Panc1 (cell line): ENCODE data around the gene CSNK2A1. TPM values are rescaled to one million over a fixed set of nuclear protein-coding genes. Genes with fewer than 3 reads are reported as not detected.

Source experiments
- ATAC-seq: fragments of 200-7000 bp; cut with Tn5 transposase; 2 replicates; pipeline ENCODE4 v1.9.1; 2020; ENCODE audit warnings: mild to moderate bottlenecking, moderate library complexity
- BruUV-seq: library from RNA; stranded (reverse); fragments of 400-500 nt; replicated peaks from 2 replicates; lab custom pipeline; 2021; lab: Mats Ljungman, UMichigan
- CTCF ChIA-PET: fragments of 300-600 bp; sonication (Branson Sonifier 250); formaldehyde crosslinking; loops from one replicate; lab custom pipeline; 2022; ENCODE audit warnings: antibody characterized with exemption; lab: Charles Lee
- POLR2A ChIA-PET: fragments of 300-600 bp; sonication (Branson Sonifier 250); formaldehyde crosslinking; loops from one replicate; lab custom pipeline; 2022; ENCODE audit warnings: antibody characterized with exemption; lab: Charles Lee
- DNase-seq: peaks from one replicate; pipeline ENCODE4 v3.0.0-alpha.2; 2010; ENCODE audit warnings: low read depth, low spot score
- H3K27ac ChIP-seq: 2 replicates; pipeline ENCODE4 v1.5.1; 2011; ENCODE audit warnings: mild to moderate bottlenecking, low read length, inconsistent platforms
- H3K27me3 ChIP-seq: fragments of 200-500 bp; sonication (Bioruptor generic); 2 replicates; pipeline ENCODE4 v1.6.0; 2014; ENCODE audit warnings: low read length, inconsistent platforms; ENCODE audit not compliant: control insufficient read depth, insufficient read depth
- H3K36me3 ChIP-seq: fragments of 200-500 bp; sonication (Bioruptor generic); 2 replicates; pipeline ENCODE4 v1.5.1; 2014; ENCODE audit warnings: inconsistent platforms, mild to moderate bottlenecking, low read length, moderate library complexity; ENCODE audit not compliant: control insufficient read depth, insufficient read depth
- H3K4me1 ChIP-seq: 2 replicates; pipeline ENCODE4 v1.5.1; 2011; ENCODE audit warnings: inconsistent platforms, mild to moderate bottlenecking, low read length, moderate library complexity; ENCODE audit not compliant: control insufficient read depth, insufficient read depth
- H3K4me3 ChIP-seq, 2 experiments: 2 replicates each; pipeline ENCODE4 v1.5.1; 2011 to 2012; ENCODE audit warnings: low read depth in 2 of 2, low read length in 2 of 2, mild to moderate bottlenecking in 2 of 2, inconsistent platforms in 1 of 2, moderate library complexity in 1 of 2
- H3K9me3 ChIP-seq: fragments of 200-500 bp; sonication (Bioruptor generic); 2 replicates; pipeline ENCODE4 v1.5.1; 2014; ENCODE audit warnings: low read depth, mild to moderate bottlenecking, inconsistent platforms, low read length, moderate library complexity; ENCODE audit not compliant: control insufficient read depth, insufficient read depth
- POLR2AphosphoS5 ChIP-seq: IDR thresholded peaks from 2 replicates; pipeline ENCODE4 v1.6.1; 2012; ENCODE audit warnings: mild to moderate bottlenecking, low read depth, low read length, moderate library complexity
- SIN3A ChIP-seq: IDR thresholded peaks from 2 replicates; pipeline ENCODE4 v1.6.1; 2012; ENCODE audit warnings: low read depth, mild to moderate bottlenecking, low read length, moderate library complexity, borderline replicate concordance; ENCODE audit not compliant: insufficient read depth
- TCF7L2 ChIP-seq: IDR thresholded peaks from 2 replicates; pipeline ENCODE4 v1.6.1; 2011; ENCODE audit warnings: mild to moderate bottlenecking, low read depth, low read length, inconsistent platforms
- in situ Hi-C: cut with HindIII; loops from 2 replicates; pipeline ENCODE4 v1.10.0; 2016; ENCODE audit warnings: low sequenced_read_pairs, low pct_unique_long_range_greater_than_20kb
- intact Hi-C: fragments of 100-400 bp; cut with micrococcal nuclease; formaldehyde crosslinking; loops from one replicate; pipeline ENCODE4 v1.10.0; 2022; ENCODE audit not compliant: unreplicated experiment
- total RNA-seq: library from RNA; stranded (reverse); gene quantifications from one replicate; pipeline ENCODE4 v1.2.1, GENCODE V29; 2021; ENCODE audit not compliant: unreplicated experiment
- TF ChIP-seq, protein P1 (sequence below): fragments of 450-650 bp; IDR thresholded peaks from 2 replicates; pipeline ENCODE4 v1.5.1; 2017; ENCODE audit warnings: mild to moderate bottlenecking
- TF ChIP-seq, protein P2 (sequence below), 2 experiments: IDR thresholded peaks; 2 replicates each; pipeline ENCODE4 v1.6.1; 2011 to 2012; ENCODE audit warnings: low read depth in 2 of 2, control low read depth in 1 of 2, low read length in 1 of 2, mild to moderate bottlenecking in 1 of 2, moderate library complexity in 1 of 2; ENCODE audit not compliant: insufficient read depth in 1 of 2

The CSNK2A1 gene
- total RNA-seq, 1 experiment from 2014 or later: 191 TPM

DNA sequence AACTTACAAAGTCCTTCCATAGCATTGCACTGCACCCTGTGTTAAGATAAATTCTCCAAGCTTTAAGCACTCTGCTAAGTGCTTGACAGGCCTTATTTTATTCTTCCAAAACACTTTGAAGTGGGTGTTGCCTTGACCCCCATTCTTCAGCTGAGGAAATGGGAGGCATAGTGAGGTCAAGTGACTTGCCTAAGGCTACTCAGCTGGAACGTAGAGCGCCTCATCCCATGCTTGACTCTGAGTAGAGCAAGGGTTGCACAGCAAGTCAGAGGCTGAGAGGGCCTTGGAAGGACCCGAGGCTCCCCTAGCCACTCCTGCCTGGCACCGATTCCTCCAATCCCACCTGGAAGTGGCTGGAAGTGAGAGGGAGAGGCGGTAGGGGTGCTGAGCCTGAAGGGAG lies 19.6 kb upstream of the CSNK2A1 start:
- ATAC-seq (no peak), DNase-seq (no peak)
- H3K9me3 ChIP-seq: no peaks in the 10 kb centered on the region
- in situ Hi-C loops (no loop called here), intact Hi-C loops (no loop called here)
- H3K27ac ChIP-seq: no peak overlapping the region
- CTCF ChIA-PET: interaction anchor here (0.7 to 2.7 kb wide), 2 partner anchors 83 to 87 kb away, joined by 3 to 20 read pairs; no protein-coding TSS in a partner anchor
- no peaks in the 10 kb centered on the region for H3K4me1 ChIP-seq
- BruUV-seq: no TSS peak
- POLR2A ChIA-PET: interaction anchor here (0.6 kb wide), 1 partner anchor 14 kb away, joined by 3 read pairs; no protein-coding TSS in a partner anchor
- no peak overlapping the region for H3K4me3 ChIP-seq
- TF ChIP-seq, protein P1, sequence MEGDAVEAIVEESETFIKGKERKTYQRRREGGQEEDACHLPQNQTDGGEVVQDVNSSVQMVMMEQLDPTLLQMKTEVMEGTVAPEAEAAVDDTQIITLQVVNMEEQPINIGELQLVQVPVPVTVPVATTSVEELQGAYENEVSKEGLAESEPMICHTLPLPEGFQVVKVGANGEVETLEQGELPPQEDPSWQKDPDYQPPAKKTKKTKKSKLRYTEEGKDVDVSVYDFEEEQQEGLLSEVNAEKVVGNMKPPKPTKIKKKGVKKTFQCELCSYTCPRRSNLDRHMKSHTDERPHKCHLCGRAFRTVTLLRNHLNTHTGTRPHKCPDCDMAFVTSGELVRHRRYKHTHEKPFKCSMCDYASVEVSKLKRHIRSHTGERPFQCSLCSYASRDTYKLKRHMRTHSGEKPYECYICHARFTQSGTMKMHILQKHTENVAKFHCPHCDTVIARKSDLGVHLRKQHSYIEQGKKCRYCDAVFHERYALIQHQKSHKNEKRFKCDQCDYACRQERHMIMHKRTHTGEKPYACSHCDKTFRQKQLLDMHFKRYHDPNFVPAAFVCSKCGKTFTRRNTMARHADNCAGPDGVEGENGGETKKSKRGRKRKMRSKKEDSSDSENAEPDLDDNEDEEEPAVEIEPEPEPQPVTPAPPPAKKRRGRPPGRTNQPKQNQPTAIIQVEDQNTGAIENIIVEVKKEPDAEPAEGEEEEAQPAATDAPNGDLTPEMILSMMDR: no peak
- TF ChIP-seq TCF7L2 (no peak), POLR2AphosphoS5 (no peak), SIN3A (no peak)
- TF ChIP-seq, protein P2, sequence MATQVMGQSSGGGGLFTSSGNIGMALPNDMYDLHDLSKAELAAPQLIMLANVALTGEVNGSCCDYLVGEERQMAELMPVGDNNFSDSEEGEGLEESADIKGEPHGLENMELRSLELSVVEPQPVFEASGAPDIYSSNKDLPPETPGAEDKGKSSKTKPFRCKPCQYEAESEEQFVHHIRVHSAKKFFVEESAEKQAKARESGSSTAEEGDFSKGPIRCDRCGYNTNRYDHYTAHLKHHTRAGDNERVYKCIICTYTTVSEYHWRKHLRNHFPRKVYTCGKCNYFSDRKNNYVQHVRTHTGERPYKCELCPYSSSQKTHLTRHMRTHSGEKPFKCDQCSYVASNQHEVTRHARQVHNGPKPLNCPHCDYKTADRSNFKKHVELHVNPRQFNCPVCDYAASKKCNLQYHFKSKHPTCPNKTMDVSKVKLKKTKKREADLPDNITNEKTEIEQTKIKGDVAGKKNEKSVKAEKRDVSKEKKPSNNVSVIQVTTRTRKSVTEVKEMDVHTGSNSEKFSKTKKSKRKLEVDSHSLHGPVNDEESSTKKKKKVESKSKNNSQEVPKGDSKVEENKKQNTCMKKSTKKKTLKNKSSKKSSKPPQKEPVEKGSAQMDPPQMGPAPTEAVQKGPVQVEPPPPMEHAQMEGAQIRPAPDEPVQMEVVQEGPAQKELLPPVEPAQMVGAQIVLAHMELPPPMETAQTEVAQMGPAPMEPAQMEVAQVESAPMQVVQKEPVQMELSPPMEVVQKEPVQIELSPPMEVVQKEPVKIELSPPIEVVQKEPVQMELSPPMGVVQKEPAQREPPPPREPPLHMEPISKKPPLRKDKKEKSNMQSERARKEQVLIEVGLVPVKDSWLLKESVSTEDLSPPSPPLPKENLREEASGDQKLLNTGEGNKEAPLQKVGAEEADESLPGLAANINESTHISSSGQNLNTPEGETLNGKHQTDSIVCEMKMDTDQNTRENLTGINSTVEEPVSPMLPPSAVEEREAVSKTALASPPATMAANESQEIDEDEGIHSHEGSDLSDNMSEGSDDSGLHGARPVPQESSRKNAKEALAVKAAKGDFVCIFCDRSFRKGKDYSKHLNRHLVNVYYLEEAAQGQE (IDR thresholded peaks at IDR 0.05; ENCODE audit: insufficient read depth in 1 of 2, low read depth in 2 of 2, low read length in 1 of 2): no peak
- no peaks in the 10 kb centered on the region for H3K36me3 ChIP-seq
- no peaks in the 10 kb centered on the region for H3K27me3 ChIP-seq

DNA sequence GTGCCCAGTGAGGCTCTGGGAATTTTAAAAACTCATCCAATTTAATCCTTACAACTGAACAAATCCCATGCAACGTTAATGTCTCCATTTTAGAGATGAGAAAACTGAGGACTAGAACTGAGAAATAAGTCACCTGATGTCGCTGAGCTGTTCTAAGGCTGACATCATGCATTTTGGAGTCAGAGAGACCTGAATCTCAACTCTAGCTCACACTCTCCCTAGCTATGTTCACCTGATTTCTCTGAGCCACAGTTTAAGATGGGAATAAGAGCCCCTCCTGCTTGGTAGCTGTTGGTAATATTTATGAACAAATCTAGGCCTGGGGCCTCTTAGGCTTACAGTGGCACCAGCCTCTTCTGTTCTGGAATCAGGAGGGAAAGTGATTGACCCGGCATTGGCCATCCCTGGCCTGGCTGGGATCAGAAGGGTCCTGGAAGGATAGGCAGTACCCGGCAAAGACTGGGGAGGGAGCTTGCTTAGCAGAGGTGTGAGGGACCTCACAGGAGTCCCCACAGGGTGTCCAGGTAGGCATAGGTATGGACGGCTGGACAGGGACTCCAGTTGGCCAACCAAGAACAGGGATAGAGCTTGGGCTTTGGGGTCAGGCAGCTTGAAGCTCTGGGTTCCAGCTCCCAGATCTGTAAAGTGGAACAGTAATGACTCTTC lies 18.8 kb upstream of the CSNK2A1 start:
- CTCF ChIA-PET: interaction anchor here (0.7 to 2.7 kb wide), 3 partner anchors 9 to 83 kb away, joined by 3 to 20 read pairs (median 3); no protein-coding TSS in a partner anchor
- intact Hi-C loops: no loop called here

More for the DNA sequence above, 18.8 kb upstream of the CSNK2A1 start:
- Histone ChIP-seq H3K27ac (no peak overlapping the region), H3K36me3 (no peaks in the 10 kb centered on the region), H3K9me3 (no peaks in the 10 kb centered on the region), H3K4me3 (no peak overlapping the region), H3K27me3 (no peaks in the 10 kb centered on the region), H3K4me1 (no peaks in the 10 kb centered on the region)
- ATAC-seq (no peak), DNase-seq (no peak)
- TF ChIP-seq, protein P1: no peak
- TF ChIP-seq, protein P2 (IDR thresholded peaks at IDR 0.05; ENCODE audit: insufficient read depth in 1 of 2, low read depth in 2 of 2, low read length in 1 of 2): no peak
- no peak for TF ChIP-seq SIN3A
- no peak for TF ChIP-seq POLR2AphosphoS5
- TF ChIP-seq TCF7L2: no peak
- POLR2A ChIA-PET: interaction anchor here (0.6 kb wide), 1 partner anchor 14 kb away, joined by 3 read pairs; no protein-coding TSS in a partner anchor
- in situ Hi-C loops: no loop called here
- no TSS peak for BruUV-seq
